Measurements from ENCODE around the gene CDC37L1. TPM values are rescaled to one million over a fixed set of nuclear protein-coding genes. Genes with fewer than 3 reads are reported as not detected.

CDC37L1 gene
- total and polyA plus RNA-seq, 10 donors, result 5.3 to 21.2 (median 12.5) TPM

GRCh38 chr9:4677392-4677791 is 2.0 kb upstream of the CDC37L1 start:
- no peaks in the 10 kb centered on the region for H3K9me3 ChIP-seq
- no peaks in the 10 kb centered on the region for H3K36me3 ChIP-seq
- TF ChIP-seq CTCF (IDR thresholded peaks at IDR 0.05 in 8 of 11, conservative IDR thresholded peaks at IDR 0.05 in 3 of 11) (no peak), POLR2A (IDR thresholded peaks at IDR 0.05) (no peak), POLR2AphosphoS5 (IDR thresholded peaks at IDR 0.05) (no peak)
- no peak for DNase-seq
- no peaks in the 10 kb centered on the region for H3K27me3 ChIP-seq (replicated peaks in 1 of 7)
- H3K4me3 ChIP-seq, result no peak overlapping the region
- WGBS, 5 donors, result 65 to 100% (median 94%) methylated on average over 3 of the region's 3 CpGs
- H3K4me1 ChIP-seq, result peaks cover 9 to 39% (median 24%) of the 10 kb centered on the region in 6 donors
- H3K27ac ChIP-seq, result no peak overlapping the region
- intact Hi-C loops (cut with DNase I; ENCODE audit: low total_unique reads), result no loop called here

- TF ChIP-seq POLR2A (IDR thresholded peaks at IDR 0.05) (no peak), POLR2AphosphoS5 (IDR thresholded peaks at IDR 0.05) (no peak)
- Histone ChIP-seq H3K27me3 (replicated peaks in 1 of 7) (no peaks in the 10 kb centered on the region), H3K4me3 (peak overlapping the region; percentile 57 to 87 (median 70)), H3K9me3 (no peaks in the 10 kb centered on the region), H3K27ac (peak overlapping the region; percentile 95 to 99 (median 98)), H3K4me1 (peaks cover 9 to 49% (median 26%) of the 10 kb centered on the region in 6 donors), H3K36me3 (no peaks in the 10 kb centered on the region)
- DNase-seq, result no peak
- WGBS, 5 donors, result 1% methylated on average over 16 of the region's 16 CpGs
- intact Hi-C loops (cut with DNase I; ENCODE audit: low total_unique reads), result no loop called here
These were observed 596 bp upstream of the CDC37L1 start for GRCh38 chr9:4678679-4679267.

GRCh38 chr9:4680173-4680525 is 780 bp downstream of the CDC37L1 start:
- peaks cover 0 to 7% (median 2%) of the 10 kb centered on the region in 6 donors for H3K36me3 ChIP-seq
- H3K9me3 ChIP-seq, result no peaks in the 10 kb centered on the region
- intact Hi-C loops (cut with DNase I; ENCODE audit: low total_unique reads), result loop anchor here (5.0 kb wide), 1 partner anchor 52 kb away; no protein-coding TSS in a partner anchor
- H3K4me3 ChIP-seq, result peak overlapping the region; percentile 57 to 87 (median 70)
- H3K4me1 ChIP-seq, result peaks cover 9 to 56% (median 26%) of the 10 kb centered on the region in 6 donors
- peak overlapping the region; percentile 95 to 99 (median 98) for H3K27ac ChIP-seq
- H3K27me3 ChIP-seq (replicated peaks in 1 of 7), result no peaks in the 10 kb centered on the region
- 2 to 7% (median 5%) methylated on average over 10 of the region's 10 CpGs for WGBS, 5 donors
- no peak for DNase-seq
- no peak for TF ChIP-seq POLR2AphosphoS5 (IDR thresholded peaks at IDR 0.05)
- no peak for TF ChIP-seq POLR2A (IDR thresholded peaks at IDR 0.05)
- no peak for TF ChIP-seq CTCF (IDR thresholded peaks at IDR 0.05 in 8 of 11, conservative IDR thresholded peaks at IDR 0.05 in 3 of 11)

GRCh38 chr9:4680750-4681149 is 1.4 kb downstream of the CDC37L1 start:
- intact Hi-C loops (cut with DNase I; ENCODE audit: low total_unique reads), result loop anchor here (5.0 kb wide), 1 partner anchor 52 kb away; no protein-coding TSS in a partner anchor
- peak overlapping the region; percentile 57 to 87 (median 70) for H3K4me3 ChIP-seq
- H3K36me3 ChIP-seq, result peaks cover under 1 to 13% (median 7%) of the 10 kb centered on the region in 6 donors
- peaks cover 9 to 62% (median 26%) of the 10 kb centered on the region in 6 donors for H3K4me1 ChIP-seq
- peak overlapping the region in 5 of 8 donors; percentile 98 to 99 (median 98) for H3K27ac ChIP-seq
- TF ChIP-seq POLR2AphosphoS5 (IDR thresholded peaks at IDR 0.05), result no peak
- TF ChIP-seq POLR2A (IDR thresholded peaks at IDR 0.05), result no peak
- no peak for TF ChIP-seq CTCF (IDR thresholded peaks at IDR 0.05 in 8 of 11, conservative IDR thresholded peaks at IDR 0.05 in 3 of 11)
- 52 to 81% (median 74%) methylated on average over 2 of the region's 2 CpGs for WGBS, 5 donors
- no peaks in the 10 kb centered on the region for H3K27me3 ChIP-seq (replicated peaks in 1 of 7)
- no peak for DNase-seq
- no peaks in the 10 kb centered on the region for H3K9me3 ChIP-seq

Data from spleen (tissue), 11 donors.